Measurements from ENCODE around the gene GRID2.

Gene GRID2

DNA sequence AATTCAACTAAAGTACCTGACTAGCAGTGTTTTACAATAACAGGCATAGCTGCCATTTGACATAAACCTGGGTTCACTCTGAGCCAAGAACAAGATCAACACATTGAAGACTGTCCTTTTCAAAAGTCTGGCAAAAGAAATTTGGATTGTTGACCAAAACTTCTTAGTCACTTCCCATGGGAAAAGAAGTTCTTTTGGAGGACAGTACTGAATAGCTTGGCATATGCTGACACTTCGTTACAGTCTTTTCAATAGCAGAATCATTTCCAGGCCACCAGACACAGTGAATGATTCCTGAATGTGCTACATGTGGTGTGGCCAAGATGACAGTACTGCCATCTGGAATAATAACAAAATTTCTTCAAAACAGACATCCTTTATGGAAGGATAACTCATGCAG is 560.3 kb downstream of the GRID2 start:
- in situ Hi-C loops (cut with MboI; ENCODE audit: low sequenced_read_pairs, unreplicated experiment): no loop called here
- no peak for TF ChIP-seq CTCF (IDR thresholded peaks at IDR 0.05; ENCODE audit: borderline replicate concordance, control extremely low read depth, extremely low read depth, insufficient read depth, missing control alignments)
- no peak for DNase-seq (ENCODE audit: low spot score)

GRCh38 chr4:92872604-92873003 is 568.8 kb downstream of the GRID2 start:
- no peak for DNase-seq (ENCODE audit: low spot score)
- TF ChIP-seq CTCF (IDR thresholded peaks at IDR 0.05; ENCODE audit: borderline replicate concordance, control extremely low read depth, extremely low read depth, insufficient read depth, missing control alignments): no peak
- in situ Hi-C loops (cut with MboI; ENCODE audit: low sequenced_read_pairs, unreplicated experiment): no loop called here

- in situ Hi-C loops (cut with MboI; ENCODE audit: low sequenced_read_pairs, unreplicated experiment): no loop called here
- no peak for DNase-seq (ENCODE audit: low spot score)
- TF ChIP-seq CTCF (IDR thresholded peaks at IDR 0.05; ENCODE audit: borderline replicate concordance, control extremely low read depth, extremely low read depth, insufficient read depth, missing control alignments): no peak
Observed at GRCh38 chr4:92885632-92886031, 581.9 kb downstream of the GRID2 start.

DNA sequence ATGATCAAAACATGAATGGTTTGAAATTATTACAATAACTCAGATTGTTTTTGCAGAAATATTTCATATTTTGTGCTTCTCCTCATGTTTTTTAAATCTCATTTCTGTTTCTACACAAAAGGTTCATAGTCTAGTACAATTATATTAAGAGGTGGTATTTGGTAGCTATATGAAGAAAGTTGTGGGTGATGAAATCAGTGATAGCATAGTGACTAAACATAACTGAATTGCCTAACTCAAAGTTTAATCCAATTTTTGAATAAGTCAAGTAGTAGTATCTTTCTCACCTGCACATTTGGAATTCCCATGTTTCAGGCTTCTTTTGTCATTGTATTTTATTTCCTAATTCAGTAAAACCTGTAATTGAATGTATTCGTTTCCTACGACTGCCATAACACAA is 648.7 kb downstream of the GRID2 start:
- in situ Hi-C loops (cut with MboI; ENCODE audit: low sequenced_read_pairs, unreplicated experiment): no loop called here
- TF ChIP-seq CTCF (IDR thresholded peaks at IDR 0.05; ENCODE audit: borderline replicate concordance, control extremely low read depth, extremely low read depth, insufficient read depth, missing control alignments): no peak
- no peak for DNase-seq (ENCODE audit: low spot score)

GRCh38 chr4:92952897-92953296 is 649.1 kb downstream of the GRID2 start:
- DNase-seq (ENCODE audit: low spot score): no peak
- in situ Hi-C loops (cut with MboI; ENCODE audit: low sequenced_read_pairs, unreplicated experiment): no loop called here
- no peak for TF ChIP-seq CTCF (IDR thresholded peaks at IDR 0.05; ENCODE audit: borderline replicate concordance, control extremely low read depth, extremely low read depth, insufficient read depth, missing control alignments)

DNA sequence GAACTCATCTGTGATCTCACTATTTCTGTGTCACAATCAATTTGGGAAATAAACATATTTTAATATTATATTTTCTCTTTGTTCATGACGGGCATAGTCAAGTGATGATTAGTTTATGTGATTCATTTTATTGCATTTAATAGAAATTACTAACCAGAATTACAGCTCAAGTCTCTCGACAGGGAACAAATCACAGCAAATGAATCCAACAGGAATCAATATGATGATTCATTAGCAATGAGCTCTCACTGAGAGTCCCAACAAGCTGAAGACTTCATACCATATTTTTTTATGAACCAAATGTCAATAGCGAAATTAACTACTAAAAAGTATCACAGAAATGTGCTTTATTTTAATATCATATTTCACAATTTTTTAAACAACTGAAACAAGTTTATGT is 649.7 kb downstream of the GRID2 start:
- in situ Hi-C loops (cut with MboI; ENCODE audit: low sequenced_read_pairs, unreplicated experiment): no loop called here

More for the DNA sequence above, 649.7 kb downstream of the GRID2 start:
- DNase-seq (ENCODE audit: low spot score): no peak
- TF ChIP-seq CTCF (IDR thresholded peaks at IDR 0.05; ENCODE audit: borderline replicate concordance, control extremely low read depth, extremely low read depth, insufficient read depth, missing control alignments): no peak
